ENCODE measurements around the gene PCMTD2.

Gene PCMTD2

DNA sequence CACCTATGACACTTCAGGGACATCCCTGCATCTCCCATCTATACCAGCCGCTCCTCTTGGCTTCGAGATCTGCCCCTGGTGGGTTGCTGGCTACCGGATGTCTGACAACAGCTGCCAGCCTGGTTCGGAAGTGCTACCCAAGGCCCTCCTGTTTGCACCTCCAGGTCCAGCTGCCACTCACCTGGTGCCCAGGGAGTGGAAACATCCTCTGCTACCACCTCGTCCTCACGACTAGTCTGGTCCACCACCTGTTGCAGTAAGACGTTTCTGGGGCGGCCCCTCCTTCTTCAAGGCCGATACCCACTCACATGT is 8.3 kb upstream of the PCMTD2 start:
- Histone ChIP-seq H3K4me2 (ENCODE audit: low read depth, low read length, poor library complexity, severe bottlenecking) (no peak overlapping the region), H3K9ac (ENCODE audit: low read length) (no peak overlapping the region), H2AFZ (ENCODE audit: low read depth, low read length, severe bottlenecking) (no peak overlapping the region), H3K27me3 (ENCODE audit: low read length) (0 out of 2 replicates have a peak, but pooled peaks cover 2% of the 10 kb centered on the region), H3K36me3 (ENCODE audit: low read length) (no peaks in the 10 kb centered on the region), H3K9me2 (replicated peaks; ENCODE audit: insufficient read depth, low read length) (no peaks in the 10 kb centered on the region), H3K27ac (ENCODE audit: low read depth, low read length) (no peak overlapping the region), H3K9me3 (ENCODE audit: insufficient read depth, low read length) (no peaks in the 10 kb centered on the region), H3K79me2 (ENCODE audit: insufficient read depth, low read length) (no peaks in the 10 kb centered on the region), H4K20me1 (ENCODE audit: low read depth, low read length) (no peaks in the 10 kb centered on the region), H3K4me3 (ENCODE audit: insufficient read depth, low read length, poor library complexity, severe bottlenecking) (no peak overlapping the region), H3F3A (ENCODE audit: insufficient read depth) (no peaks in the 10 kb centered on the region)
- TF ChIP-seq EZH2phosphoT487 (conservative IDR thresholded peaks at IDR 0.05; ENCODE audit: low read length), result no peak
- TF ChIP-seq, protein P1, sequence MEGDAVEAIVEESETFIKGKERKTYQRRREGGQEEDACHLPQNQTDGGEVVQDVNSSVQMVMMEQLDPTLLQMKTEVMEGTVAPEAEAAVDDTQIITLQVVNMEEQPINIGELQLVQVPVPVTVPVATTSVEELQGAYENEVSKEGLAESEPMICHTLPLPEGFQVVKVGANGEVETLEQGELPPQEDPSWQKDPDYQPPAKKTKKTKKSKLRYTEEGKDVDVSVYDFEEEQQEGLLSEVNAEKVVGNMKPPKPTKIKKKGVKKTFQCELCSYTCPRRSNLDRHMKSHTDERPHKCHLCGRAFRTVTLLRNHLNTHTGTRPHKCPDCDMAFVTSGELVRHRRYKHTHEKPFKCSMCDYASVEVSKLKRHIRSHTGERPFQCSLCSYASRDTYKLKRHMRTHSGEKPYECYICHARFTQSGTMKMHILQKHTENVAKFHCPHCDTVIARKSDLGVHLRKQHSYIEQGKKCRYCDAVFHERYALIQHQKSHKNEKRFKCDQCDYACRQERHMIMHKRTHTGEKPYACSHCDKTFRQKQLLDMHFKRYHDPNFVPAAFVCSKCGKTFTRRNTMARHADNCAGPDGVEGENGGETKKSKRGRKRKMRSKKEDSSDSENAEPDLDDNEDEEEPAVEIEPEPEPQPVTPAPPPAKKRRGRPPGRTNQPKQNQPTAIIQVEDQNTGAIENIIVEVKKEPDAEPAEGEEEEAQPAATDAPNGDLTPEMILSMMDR (IDR thresholded peaks at IDR 0.05; ENCODE audit: insufficient read depth, low read length, poor library complexity, severe bottlenecking), result no peak

DNA sequence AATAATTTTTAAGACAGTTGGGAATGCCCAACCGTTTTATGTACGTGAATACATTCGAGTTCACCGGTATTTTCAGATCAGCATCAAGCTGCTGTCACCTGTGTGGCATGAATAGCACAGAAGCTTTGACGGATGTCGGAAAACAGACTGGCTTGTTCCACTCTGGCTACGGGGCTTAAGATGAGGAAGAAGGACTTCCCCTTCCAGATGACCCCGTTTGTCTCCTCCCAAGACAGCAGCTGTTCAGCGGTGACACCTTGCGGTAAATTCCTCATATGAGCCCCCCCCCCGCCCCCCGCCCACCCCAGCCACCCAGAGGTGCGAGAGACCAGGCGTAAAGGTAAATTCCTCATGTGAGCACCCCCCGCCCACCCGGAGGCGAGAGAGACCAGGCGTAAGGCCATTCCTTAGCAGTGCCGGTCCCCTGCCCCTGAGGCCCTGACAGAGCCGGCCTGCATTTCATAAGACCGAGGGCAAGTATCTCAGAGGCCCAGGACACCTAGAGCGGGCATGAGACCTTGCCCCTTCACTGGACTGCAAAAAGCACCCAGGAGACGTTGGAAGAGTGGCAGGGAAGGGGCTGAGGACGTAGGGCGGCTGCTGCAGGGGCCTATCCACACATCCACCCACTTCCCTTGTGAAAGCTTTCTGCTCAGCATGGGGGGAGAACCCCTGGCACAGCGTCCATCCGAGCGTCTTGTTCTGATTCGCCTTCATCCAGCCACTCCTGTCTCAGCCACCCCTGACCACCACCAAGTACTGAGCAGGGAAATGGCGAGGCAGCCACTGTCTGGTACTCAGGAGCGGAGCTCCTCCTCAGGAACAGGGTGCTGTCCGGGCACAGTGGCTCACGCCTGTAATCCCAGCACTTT is 7.3 kb upstream of the PCMTD2 start:
- H2AFZ ChIP-seq (ENCODE audit: low read depth, low read length, severe bottlenecking), result no peak overlapping the region
- no peaks in the 10 kb centered on the region for H3K79me2 ChIP-seq (ENCODE audit: insufficient read depth, low read length)
- H3K9ac ChIP-seq (ENCODE audit: low read length), result no peak overlapping the region
- H3K36me3 ChIP-seq (ENCODE audit: low read length), result no peaks in the 10 kb centered on the region
- H4K20me1 ChIP-seq (ENCODE audit: low read depth, low read length), result no peaks in the 10 kb centered on the region
- H3K27ac ChIP-seq (ENCODE audit: low read depth, low read length), result no peak overlapping the region
- no peaks in the 10 kb centered on the region for H3K9me2 ChIP-seq (replicated peaks; ENCODE audit: insufficient read depth, low read length)
- TF ChIP-seq, protein P1 (IDR thresholded peaks at IDR 0.05; ENCODE audit: insufficient read depth, low read length, poor library complexity, severe bottlenecking), result no peak
- TF ChIP-seq EZH2phosphoT487 (conservative IDR thresholded peaks at IDR 0.05; ENCODE audit: low read length), result no peak
- no peak overlapping the region for H3K4me2 ChIP-seq (ENCODE audit: low read depth, low read length, poor library complexity, severe bottlenecking)
- H3F3A ChIP-seq (ENCODE audit: insufficient read depth), result no peaks in the 10 kb centered on the region
- H3K9me3 ChIP-seq (ENCODE audit: insufficient read depth, low read length), result no peaks in the 10 kb centered on the region
- H3K27me3 ChIP-seq (ENCODE audit: low read length), result 0 out of 2 replicates have a peak, but pooled peaks cover 2% of the 10 kb centered on the region
- no peak overlapping the region for H3K4me3 ChIP-seq (ENCODE audit: insufficient read depth, low read length, poor library complexity, severe bottlenecking)

DNA sequence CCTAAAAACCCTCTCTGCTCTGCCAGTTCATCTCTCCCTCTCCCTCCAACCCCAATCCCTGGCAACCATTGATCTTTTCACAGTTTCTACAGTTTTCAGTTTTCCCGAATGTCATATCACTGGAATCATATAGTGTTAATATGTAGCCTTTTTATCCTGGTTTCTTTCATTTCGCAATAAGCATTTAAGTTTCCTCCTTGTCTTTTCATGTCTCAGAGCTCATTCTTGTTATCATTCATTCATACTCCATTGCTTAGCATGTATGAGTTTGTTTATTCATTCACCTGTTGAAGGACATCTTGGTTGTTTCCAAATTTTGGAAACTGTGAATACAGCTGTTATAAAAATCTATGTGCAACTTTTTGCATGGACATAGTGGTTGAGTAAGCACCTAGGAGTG is 5.5 kb upstream of the PCMTD2 start:
- no peak for TF ChIP-seq EZH2phosphoT487 (conservative IDR thresholded peaks at IDR 0.05; ENCODE audit: low read length)
- TF ChIP-seq, protein P1 (IDR thresholded peaks at IDR 0.05; ENCODE audit: insufficient read depth, low read length, poor library complexity, severe bottlenecking), result no peak
- Histone ChIP-seq H3K79me2 (ENCODE audit: insufficient read depth, low read length) (no peaks in the 10 kb centered on the region), H3K9me2 (replicated peaks; ENCODE audit: insufficient read depth, low read length) (no peaks in the 10 kb centered on the region), H3K9me3 (ENCODE audit: insufficient read depth, low read length) (no peaks in the 10 kb centered on the region), H4K20me1 (ENCODE audit: low read depth, low read length) (no peaks in the 10 kb centered on the region), H3K4me2 (ENCODE audit: low read depth, low read length, poor library complexity, severe bottlenecking) (no peak overlapping the region), H3K36me3 (ENCODE audit: low read length) (no peaks in the 10 kb centered on the region), H2AFZ (ENCODE audit: low read depth, low read length, severe bottlenecking) (no peak overlapping the region), H3K27ac (ENCODE audit: low read depth, low read length) (no peak overlapping the region), H3K27me3 (ENCODE audit: low read length) (0 out of 2 replicates have a peak, but pooled peaks cover 2% of the 10 kb centered on the region), H3K9ac (ENCODE audit: low read length) (no peak overlapping the region), H3K4me3 (ENCODE audit: insufficient read depth, low read length, poor library complexity, severe bottlenecking) (no peak overlapping the region), H3F3A (ENCODE audit: insufficient read depth) (no peaks in the 10 kb centered on the region)
